Activated naive CD4-positive, alpha-beta T cell treated with anti-CD3 and anti-CD28 coated beads, Interleukin-2, amount 50 U/mL, for 24 hours (primary cell): ENCODE data around the gene MACF1.

Experiments
- H3K27ac Mint-ChIP-seq: one replicate; pipeline ENCODE4 v1.8.0; 2021; ENCODE audit warnings: mild to moderate bottlenecking, mixed read lengths
- H3K27me3 Mint-ChIP-seq: one replicate; pipeline ENCODE4 v1.8.0; 2021; ENCODE audit warnings: mixed read lengths
- H3K36me3 Mint-ChIP-seq: one replicate; pipeline ENCODE4 v1.8.0; 2021; ENCODE audit warnings: mixed read lengths
- H3K4me1 Mint-ChIP-seq: one replicate; pipeline ENCODE4 v1.8.0; 2021; ENCODE audit warnings: mixed read lengths
- H3K4me3 Mint-ChIP-seq: one replicate; pipeline ENCODE4 v1.8.0; 2021; ENCODE audit warnings: mild to moderate bottlenecking, mixed read lengths
- H3K9me3 Mint-ChIP-seq: one replicate; pipeline ENCODE4 v1.8.0; 2021; ENCODE audit warnings: mixed read lengths

The MACF1 gene

GRCh38 chr1:39326836-39327235 is 122.3 kb downstream of the MACF1 start:
- H3K27me3 Mint-ChIP-seq = no peaks in the 10 kb centered on the region
- peaks cover 19% of the 10 kb centered on the region for H3K36me3 Mint-ChIP-seq
- peak overlapping the region; percentile 82 for H3K27ac Mint-ChIP-seq
- peaks cover 15% of the 10 kb centered on the region for H3K4me1 Mint-ChIP-seq
- H3K4me3 Mint-ChIP-seq = no peak overlapping the region
- H3K9me3 Mint-ChIP-seq = no peaks in the 10 kb centered on the region

DNA sequence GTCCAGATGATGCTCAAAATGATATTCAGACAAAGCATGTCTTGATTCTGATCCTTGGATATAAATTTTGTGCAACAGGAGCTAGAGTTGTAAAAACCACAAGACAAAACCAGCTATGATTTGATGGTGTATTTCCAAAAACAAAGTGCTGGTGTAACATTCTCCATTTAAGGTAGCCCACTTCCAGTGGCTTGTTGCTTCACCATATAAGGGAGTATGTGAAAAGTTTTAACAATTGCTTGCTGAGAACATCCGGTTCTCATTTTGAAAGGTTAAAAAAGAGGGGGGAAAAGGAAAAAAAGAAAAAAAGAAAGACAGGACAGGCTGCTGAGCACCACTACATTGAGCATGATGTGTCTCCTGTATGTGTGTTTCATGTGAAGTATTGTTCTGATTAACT is 123.6 kb downstream of the MACF1 start:
- no peaks in the 10 kb centered on the region for H3K9me3 Mint-ChIP-seq
- H3K27me3 Mint-ChIP-seq = no peaks in the 10 kb centered on the region
- H3K36me3 Mint-ChIP-seq = peaks cover 18% of the 10 kb centered on the region
- no peak overlapping the region for H3K27ac Mint-ChIP-seq
- peaks cover 15% of the 10 kb centered on the region for H3K4me1 Mint-ChIP-seq
- H3K4me3 Mint-ChIP-seq = peak overlapping the region; percentile 49

DNA sequence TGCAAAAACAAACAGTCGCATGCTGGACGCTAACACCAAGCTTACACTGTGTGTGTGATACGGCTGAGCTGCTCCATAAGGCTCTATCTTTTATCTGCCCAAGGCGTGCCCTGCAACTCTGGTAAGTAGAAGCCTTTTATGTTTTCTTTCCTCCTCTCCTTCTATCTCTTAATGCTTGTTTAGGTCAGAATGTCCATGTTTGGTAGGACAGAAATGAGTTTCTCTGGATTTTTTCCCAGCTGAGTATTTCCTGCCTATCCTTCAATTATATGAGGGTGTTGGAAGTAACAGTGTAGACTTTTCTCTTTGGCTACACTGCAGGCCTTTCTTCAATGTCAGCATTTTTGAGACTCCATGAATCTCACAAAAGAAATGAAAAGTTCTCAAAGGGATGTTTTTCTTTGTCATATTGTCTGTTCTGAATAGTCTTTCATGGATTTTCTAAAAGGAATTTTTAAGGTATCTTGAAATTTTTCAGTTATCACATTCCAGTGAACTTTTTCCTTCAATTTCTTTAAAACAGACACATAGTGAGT is 124.2 kb downstream of the MACF1 start:
- Mint-ChIP-seq H3K36me3 (peaks cover 18% of the 10 kb centered on the region), H3K9me3 (no peaks in the 10 kb centered on the region), H3K27me3 (no peaks in the 10 kb centered on the region), H3K4me3 (no peak overlapping the region), H3K27ac (peak overlapping the region; percentile 81), H3K4me1 (peaks cover 15% of the 10 kb centered on the region)

- H3K27ac Mint-ChIP-seq = no peak overlapping the region
- no peaks in the 10 kb centered on the region for H3K9me3 Mint-ChIP-seq
- no peak overlapping the region for H3K4me3 Mint-ChIP-seq
- peaks cover 15% of the 10 kb centered on the region for H3K4me1 Mint-ChIP-seq
- peaks cover 25% of the 10 kb centered on the region for H3K36me3 Mint-ChIP-seq
- no peaks in the 10 kb centered on the region for H3K27me3 Mint-ChIP-seq
Observed at GRCh38 chr1:39331647-39332046, 127.2 kb downstream of the MACF1 start.

DNA sequence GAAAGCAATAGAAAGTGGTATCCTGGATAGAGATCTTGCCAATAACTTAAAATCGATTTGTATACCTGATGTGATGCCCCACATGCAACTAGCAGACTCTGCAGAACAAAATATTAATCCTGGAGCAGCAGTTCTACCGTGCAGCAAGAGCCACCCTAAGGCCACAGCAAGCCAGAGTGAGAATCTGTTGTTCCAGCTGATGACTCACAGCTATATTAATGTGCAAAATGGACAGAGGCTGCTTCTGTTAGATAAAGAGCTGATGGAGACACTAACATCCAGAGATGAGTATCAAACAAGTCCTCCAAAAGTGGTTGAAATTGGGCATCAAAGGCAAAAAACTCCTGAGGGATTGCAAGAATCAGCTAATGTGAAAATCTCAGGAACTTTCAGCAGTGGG is 127.8 kb downstream of the MACF1 start:
- no peaks in the 10 kb centered on the region for H3K9me3 Mint-ChIP-seq
- H3K4me1 Mint-ChIP-seq = peaks cover 13% of the 10 kb centered on the region
- H3K4me3 Mint-ChIP-seq = no peak overlapping the region
- H3K27me3 Mint-ChIP-seq = no peaks in the 10 kb centered on the region
- H3K36me3 Mint-ChIP-seq = peaks cover 20% of the 10 kb centered on the region
- H3K27ac Mint-ChIP-seq = no peak overlapping the region

GRCh38 chr1:39332828-39333227 is 128.3 kb downstream of the MACF1 start:
- peaks cover 18% of the 10 kb centered on the region for H3K36me3 Mint-ChIP-seq
- no peaks in the 10 kb centered on the region for H3K9me3 Mint-ChIP-seq
- H3K27ac Mint-ChIP-seq = peak overlapping the region; percentile 51
- no peaks in the 10 kb centered on the region for H3K27me3 Mint-ChIP-seq
- H3K4me1 Mint-ChIP-seq = peaks cover 8% of the 10 kb centered on the region
- no peak overlapping the region for H3K4me3 Mint-ChIP-seq

- H3K27me3 Mint-ChIP-seq = no peaks in the 10 kb centered on the region
- H3K4me3 Mint-ChIP-seq = no peak overlapping the region
- H3K27ac Mint-ChIP-seq = peak overlapping the region; percentile 79
- H3K9me3 Mint-ChIP-seq = no peaks in the 10 kb centered on the region
- H3K36me3 Mint-ChIP-seq = peaks cover 17% of the 10 kb centered on the region
- H3K4me1 Mint-ChIP-seq = peaks cover 4% of the 10 kb centered on the region
Observed at GRCh38 chr1:39333296-39333695, 128.8 kb downstream of the MACF1 start.

DNA sequence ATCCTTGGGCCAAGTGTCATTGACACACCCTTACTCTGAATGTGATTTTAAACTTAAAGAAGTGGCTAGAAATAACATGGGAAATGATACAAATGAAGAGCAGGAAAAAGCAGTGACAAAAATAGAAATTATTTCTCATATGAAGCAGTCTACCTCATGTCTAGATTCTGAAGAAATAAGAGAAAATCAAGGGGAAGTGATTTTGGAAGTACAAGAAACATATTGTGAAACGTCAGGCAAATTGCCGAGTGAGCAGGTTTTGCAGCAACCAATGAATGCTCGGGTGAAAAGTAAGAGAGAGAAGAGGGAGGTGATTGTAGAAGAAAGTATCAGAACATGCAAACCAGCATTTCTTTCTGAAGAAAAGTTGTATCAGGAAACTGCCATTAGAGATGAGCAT is 130.7 kb downstream of the MACF1 start:
- peak overlapping the region; percentile 60 for H3K27ac Mint-ChIP-seq
- no peaks in the 10 kb centered on the region for H3K4me1 Mint-ChIP-seq
- no peaks in the 10 kb centered on the region for H3K27me3 Mint-ChIP-seq
- H3K9me3 Mint-ChIP-seq = no peaks in the 10 kb centered on the region
- peaks cover 18% of the 10 kb centered on the region for H3K36me3 Mint-ChIP-seq
- no peak overlapping the region for H3K4me3 Mint-ChIP-seq

- H3K27ac Mint-ChIP-seq = peak overlapping the region; percentile 65
- H3K4me3 Mint-ChIP-seq = no peak overlapping the region
- no peaks in the 10 kb centered on the region for H3K4me1 Mint-ChIP-seq
- no peaks in the 10 kb centered on the region for H3K27me3 Mint-ChIP-seq
- H3K9me3 Mint-ChIP-seq = no peaks in the 10 kb centered on the region
- H3K36me3 Mint-ChIP-seq = peaks cover 21% of the 10 kb centered on the region
Observed at GRCh38 chr1:39337067-39337466, 132.6 kb downstream of the MACF1 start.

- no peak overlapping the region for H3K27ac Mint-ChIP-seq
- no peaks in the 10 kb centered on the region for H3K9me3 Mint-ChIP-seq
- H3K27me3 Mint-ChIP-seq = no peaks in the 10 kb centered on the region
- no peak overlapping the region for H3K4me3 Mint-ChIP-seq
- peaks cover 24% of the 10 kb centered on the region for H3K36me3 Mint-ChIP-seq
- no peaks in the 10 kb centered on the region for H3K4me1 Mint-ChIP-seq
Observed at GRCh38 chr1:39342776-39343175, 138.3 kb downstream of the MACF1 start.

DNA sequence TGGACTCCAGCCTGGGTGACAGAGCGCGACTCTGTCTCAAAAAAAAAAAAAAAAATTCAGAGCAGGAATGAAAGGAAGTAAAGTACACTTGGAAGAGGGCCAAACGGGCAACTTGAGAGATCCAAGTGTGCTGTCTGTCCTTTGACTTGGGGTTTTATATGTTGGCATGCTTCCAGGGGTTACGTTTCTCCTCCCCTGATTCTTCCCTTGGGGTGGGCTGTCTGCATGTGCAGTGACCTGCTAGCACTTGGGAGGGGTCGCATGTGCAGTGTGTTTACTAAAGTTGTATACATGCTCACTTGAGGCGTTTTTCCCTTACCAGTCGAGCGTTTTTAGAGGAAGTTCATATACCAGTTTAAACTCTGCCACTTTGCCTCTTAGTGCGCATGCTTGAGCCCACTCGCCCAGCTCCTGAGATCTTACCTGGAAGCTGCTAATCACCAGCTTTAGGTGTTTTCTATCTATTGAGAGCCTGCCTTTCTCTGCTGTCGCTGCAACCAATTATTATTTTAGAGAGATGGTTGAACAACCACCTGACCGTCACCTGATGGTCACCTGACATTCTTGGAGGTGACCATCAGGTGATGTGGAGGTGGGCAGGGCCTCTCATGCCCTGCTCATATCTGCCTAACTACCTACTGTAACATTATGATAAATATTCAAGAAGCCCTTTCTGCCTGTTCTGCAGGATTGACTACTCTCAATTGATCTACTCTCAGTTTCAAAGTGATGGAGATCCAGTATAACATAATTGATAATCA is 140.1 kb downstream of the MACF1 start:
- no peaks in the 10 kb centered on the region for H3K9me3 Mint-ChIP-seq
- H3K27ac Mint-ChIP-seq = no peak overlapping the region
- no peak overlapping the region for H3K4me3 Mint-ChIP-seq
- H3K4me1 Mint-ChIP-seq = no peaks in the 10 kb centered on the region
- H3K36me3 Mint-ChIP-seq = peaks cover 25% of the 10 kb centered on the region
- no peaks in the 10 kb centered on the region for H3K27me3 Mint-ChIP-seq

DNA sequence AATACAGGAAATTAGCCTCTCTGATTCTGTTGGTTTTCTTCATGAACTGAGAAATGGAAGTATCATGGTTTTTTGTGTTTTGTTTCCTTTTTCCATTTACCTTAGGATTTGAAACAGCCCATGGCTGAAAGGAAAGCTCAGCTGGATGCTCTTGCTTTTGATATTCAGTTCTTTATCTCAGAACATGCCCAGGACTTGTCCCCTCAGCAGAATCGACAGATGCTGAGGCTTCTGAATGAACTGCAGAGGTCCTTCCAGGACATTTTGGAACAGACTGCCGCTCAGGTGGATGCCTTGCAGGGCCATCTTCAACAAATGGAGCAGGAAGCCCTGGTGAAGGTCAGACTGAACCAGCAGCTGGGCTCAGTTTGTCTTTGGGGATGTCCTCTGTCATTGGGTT is 142.4 kb downstream of the MACF1 start:
- peak overlapping the region; percentile 39 for H3K27ac Mint-ChIP-seq
- H3K4me3 Mint-ChIP-seq = no peak overlapping the region
- H3K36me3 Mint-ChIP-seq = peaks cover 21% of the 10 kb centered on the region
- H3K27me3 Mint-ChIP-seq = no peaks in the 10 kb centered on the region
- H3K4me1 Mint-ChIP-seq = no peaks in the 10 kb centered on the region
- no peaks in the 10 kb centered on the region for H3K9me3 Mint-ChIP-seq

DNA sequence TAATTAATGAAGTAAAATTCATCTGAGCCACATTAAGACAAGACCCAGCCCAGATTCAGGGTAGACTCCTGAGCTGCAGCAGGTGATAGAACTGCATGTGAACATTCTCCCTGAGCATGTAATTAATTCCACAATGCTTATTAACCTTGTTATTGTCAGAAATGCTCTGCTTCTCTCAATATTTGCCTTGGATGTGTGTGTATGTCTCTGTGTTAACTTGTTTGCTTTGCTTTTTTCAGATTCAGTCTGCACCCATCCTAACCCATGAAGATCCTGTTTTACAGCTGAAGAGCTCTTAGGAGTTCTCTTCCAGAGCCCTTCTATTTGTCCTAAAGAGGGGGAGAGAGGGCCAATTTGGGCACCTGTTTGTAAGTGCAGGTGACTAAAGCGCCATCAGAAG is 143.8 kb downstream of the MACF1 start:
- no peak overlapping the region for H3K27ac Mint-ChIP-seq
- no peaks in the 10 kb centered on the region for H3K4me1 Mint-ChIP-seq
- peaks cover 19% of the 10 kb centered on the region for H3K36me3 Mint-ChIP-seq
- H3K9me3 Mint-ChIP-seq = no peaks in the 10 kb centered on the region
- no peak overlapping the region for H3K4me3 Mint-ChIP-seq
- no peaks in the 10 kb centered on the region for H3K27me3 Mint-ChIP-seq

DNA sequence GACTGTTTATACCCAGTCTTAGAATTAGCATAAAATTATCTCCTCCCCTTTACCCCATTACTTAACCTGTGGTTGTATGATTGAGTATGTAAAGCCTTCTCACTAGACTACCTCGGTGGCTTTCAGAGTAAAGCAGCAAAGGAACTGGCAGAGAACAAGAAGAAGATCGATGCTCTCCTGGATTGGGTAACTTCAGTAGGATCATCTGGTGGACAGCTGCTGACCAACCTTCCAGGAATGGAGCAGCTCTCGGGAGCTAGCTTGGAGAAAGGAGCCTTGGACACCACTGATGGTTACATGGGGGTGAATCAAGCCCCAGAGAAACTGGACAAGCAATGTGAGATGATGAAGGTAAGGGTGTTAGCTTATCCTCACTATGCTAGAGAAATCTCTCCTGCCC is 148.4 kb downstream of the MACF1 start:
- H3K27ac Mint-ChIP-seq = no peak overlapping the region
- no peak overlapping the region for H3K4me3 Mint-ChIP-seq
- H3K27me3 Mint-ChIP-seq = no peaks in the 10 kb centered on the region
- no peaks in the 10 kb centered on the region for H3K4me1 Mint-ChIP-seq
- H3K36me3 Mint-ChIP-seq = peaks cover 19% of the 10 kb centered on the region
- H3K9me3 Mint-ChIP-seq = no peaks in the 10 kb centered on the region

DNA sequence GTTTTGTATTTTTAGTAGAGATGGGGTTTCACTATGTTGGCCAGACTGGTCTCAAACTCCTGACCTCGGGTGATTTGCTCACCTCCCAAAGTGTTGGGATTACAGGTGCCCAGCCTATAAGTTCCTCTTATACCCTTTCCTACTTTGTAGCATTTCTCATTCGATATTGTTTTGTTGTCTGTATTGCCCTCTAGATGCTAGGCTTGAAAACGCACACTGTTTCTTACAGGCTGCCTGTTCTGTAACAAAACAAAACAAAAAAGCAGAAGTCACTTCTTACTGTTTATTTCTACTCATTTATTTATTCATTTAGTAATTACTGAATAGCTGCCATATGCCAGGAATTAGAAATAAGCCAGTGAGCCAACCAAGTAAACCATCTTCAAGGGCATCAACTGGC is 150.1 kb downstream of the MACF1 start:
- Mint-ChIP-seq H3K4me1 (no peaks in the 10 kb centered on the region), H3K36me3 (peaks cover 17% of the 10 kb centered on the region), H3K9me3 (no peaks in the 10 kb centered on the region), H3K27ac (no peak overlapping the region), H3K27me3 (no peaks in the 10 kb centered on the region), H3K4me3 (no peak overlapping the region)

- no peaks in the 10 kb centered on the region for H3K27me3 Mint-ChIP-seq
- no peaks in the 10 kb centered on the region for H3K4me1 Mint-ChIP-seq
- no peak overlapping the region for H3K27ac Mint-ChIP-seq
Observed at GRCh38 chr1:39358491-39358890, 154.0 kb downstream of the MACF1 start.

More at GRCh38 chr1:39358491-39358890, 154.0 kb downstream of the MACF1 start:
- peaks cover 21% of the 10 kb centered on the region for H3K36me3 Mint-ChIP-seq
- H3K4me3 Mint-ChIP-seq = no peak overlapping the region
- H3K9me3 Mint-ChIP-seq = no peaks in the 10 kb centered on the region
